GOT3 (cell line): ENCODE measurements around the gene TMEM9.
"Not testable (repeated sequence)": the region's sequence is repeated elsewhere in the genome, so short reads cannot be mapped to it uniquely, and the experiment has no call there.

Source experiments
- DNase-seq: peaks from one replicate; lab custom pipeline; 2025; ENCODE audit warnings: mixed read lengths; lab: John Stamatoyannopoulos, UW

Gene TMEM9

DNA sequence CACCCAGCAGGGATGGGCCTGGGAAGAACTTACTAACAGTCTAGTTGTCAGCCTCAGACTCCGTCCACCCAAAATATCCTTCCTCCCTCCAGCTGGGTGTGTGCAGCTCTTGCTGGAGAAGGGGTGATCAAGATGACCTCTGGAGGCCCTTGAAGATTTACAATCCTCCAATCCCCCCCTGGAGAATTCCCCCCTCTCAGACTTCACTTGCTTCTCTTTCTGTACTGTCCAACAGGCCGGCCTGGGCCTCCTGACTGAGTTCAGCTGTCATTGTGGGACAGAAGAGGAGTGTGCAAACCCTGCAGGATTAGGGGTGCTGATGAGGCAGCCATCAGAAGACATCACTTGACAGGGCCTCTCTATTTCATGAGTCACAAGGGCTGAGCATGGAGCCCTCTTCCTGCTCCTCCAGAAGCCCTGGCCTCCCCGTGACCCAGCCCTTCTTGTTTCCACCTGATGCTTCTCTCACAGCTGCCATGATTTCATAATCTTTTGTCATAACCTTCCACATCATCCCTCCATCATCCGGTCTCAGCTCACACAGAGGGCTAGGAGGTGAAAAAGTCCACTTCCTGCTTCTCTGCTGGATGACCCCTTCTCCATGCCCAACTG lies 18.8 kb upstream of the TMEM9 start:
- no peak for DNase-seq

DNA sequence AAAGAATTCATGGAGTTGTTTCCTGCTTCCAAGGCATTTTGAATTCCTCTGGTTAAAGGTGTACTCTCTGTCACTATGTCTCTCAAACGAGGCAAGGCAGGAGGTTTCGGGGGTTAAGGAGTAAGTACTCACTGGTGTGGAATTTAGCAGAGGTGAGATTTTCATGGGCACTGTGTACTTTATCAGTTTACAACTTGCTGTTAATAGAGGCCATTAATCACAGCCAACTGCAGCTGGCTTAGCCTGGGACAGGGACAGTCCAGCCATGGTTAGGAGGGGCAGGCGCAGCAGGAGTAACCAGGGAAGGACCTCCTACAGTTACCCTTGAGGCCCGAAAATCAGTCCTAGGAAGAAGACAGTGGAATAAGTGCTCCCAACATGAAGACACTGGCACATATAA lies 18.1 kb upstream of the TMEM9 start:
- no peak for DNase-seq

DNA sequence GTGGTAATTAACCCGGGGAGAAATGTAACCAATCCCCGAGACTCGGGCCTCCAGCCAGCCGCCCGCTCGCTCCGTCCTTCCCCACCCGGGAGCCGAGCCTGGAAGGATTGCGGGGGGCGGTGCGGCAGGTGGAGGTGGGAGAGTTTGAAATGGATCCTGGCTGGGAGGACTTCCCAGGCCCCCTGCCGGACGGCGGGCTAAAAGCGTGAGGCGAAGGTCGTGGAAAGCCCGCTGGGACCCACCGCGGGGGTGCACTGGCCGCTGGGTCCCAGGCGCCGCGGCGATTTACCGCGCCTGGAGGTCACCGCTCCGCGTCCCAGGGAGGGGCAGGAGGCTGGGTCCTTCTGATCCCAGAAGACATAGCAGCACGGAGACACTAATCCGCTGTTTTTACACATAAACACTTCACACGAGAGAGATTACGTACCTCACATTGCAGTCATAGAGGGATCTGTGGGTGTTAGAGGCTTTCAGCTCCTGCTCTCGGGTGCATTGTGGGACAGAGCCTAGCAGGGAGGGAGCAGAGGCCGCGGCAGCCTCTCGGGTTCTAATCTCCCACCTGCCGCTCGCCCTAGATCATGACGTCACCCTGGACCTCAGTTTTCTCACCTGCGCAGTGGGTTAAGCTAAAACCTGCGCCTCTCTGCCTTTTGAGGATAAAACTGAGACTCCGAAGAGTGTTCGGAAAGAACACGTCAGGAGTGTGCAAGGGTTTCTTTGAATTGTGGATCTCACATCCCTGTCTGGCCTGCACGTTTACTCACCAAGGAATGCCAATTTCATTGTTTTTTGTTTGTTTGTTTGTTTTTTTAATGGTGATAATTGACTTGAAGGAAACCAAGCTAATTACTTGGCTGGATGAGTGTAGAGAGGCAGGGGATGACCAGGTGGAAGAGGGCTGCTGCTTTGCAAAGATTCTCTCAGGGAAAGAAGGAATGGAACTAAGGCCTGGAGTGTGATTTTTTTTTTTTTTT lies 17.1 kb upstream of the TMEM9 start:
- DNase-seq = no peak

DNA sequence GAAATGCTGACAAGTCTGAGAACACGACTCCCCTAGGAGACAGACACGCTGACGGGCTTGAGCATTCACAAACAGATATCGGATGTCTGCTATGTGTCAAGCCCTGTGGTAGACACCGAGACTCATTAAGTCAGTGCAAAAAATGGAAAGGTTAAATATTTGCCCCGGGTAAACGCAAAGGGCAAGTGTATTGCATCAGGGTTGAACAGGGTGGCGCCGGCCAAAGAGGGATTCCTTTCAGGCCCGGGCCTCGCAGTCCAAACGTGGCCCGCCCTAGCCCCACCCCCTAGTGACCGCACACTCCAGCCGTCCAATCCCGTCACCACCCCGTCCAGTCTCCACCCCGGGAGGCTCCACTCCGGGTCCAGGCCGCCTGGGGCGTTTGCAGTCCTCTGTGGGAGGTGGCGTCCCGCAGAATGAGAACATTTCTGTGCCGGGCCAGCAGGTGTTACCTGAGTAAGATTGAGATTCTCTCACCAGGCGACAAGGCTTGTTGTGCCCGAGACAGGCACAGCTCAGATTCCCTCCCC lies 16.3 kb upstream of the TMEM9 start:
- DNase-seq = peak; percentile 98

DNA sequence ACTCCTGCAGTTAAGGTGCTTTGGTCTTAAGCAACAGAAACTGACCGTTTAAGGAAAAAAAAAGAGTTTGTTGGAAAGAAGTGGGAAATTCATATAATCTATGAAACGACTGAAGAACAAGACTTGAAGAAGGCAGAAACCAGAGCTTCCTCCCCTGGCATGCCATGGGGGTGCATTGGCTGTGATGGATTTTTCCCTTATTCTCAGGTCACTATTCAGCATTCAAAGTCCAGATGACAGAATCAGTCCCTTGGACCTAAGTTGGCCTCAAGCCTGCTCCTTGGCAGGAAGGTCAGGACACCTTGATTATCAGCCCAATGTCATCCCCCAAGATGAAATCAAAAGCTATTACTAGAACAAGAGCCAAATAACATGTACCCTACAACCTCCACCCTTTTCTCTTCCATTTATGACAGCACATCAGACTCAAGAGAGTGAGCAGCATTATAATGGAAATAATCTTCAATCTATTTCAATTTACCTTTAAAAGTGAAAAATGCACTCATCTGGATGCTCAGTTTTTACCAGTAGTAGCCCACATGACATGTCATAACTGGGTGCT lies 15.8 kb upstream of the TMEM9 start:
- no peak for DNase-seq

DNA sequence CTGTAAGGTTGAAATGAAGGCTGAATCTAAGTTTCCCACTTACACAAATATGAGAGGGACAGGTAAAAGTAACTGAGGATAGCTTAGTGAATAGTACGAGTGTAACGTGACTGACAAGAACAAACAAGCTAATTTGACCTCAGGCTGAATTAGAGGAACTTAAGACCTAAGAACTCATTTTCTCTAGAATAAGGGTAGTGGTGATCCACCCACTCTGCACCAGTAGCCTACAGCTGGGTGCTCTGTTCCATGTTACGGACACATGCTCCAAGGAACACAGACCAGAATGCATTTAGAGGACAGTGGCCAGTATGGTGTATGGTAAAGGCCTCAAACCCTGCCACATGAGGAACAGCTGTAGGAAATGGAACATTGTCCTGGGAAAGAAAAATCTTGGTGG lies 14.9 kb upstream of the TMEM9 start:
- DNase-seq = no peak

DNA sequence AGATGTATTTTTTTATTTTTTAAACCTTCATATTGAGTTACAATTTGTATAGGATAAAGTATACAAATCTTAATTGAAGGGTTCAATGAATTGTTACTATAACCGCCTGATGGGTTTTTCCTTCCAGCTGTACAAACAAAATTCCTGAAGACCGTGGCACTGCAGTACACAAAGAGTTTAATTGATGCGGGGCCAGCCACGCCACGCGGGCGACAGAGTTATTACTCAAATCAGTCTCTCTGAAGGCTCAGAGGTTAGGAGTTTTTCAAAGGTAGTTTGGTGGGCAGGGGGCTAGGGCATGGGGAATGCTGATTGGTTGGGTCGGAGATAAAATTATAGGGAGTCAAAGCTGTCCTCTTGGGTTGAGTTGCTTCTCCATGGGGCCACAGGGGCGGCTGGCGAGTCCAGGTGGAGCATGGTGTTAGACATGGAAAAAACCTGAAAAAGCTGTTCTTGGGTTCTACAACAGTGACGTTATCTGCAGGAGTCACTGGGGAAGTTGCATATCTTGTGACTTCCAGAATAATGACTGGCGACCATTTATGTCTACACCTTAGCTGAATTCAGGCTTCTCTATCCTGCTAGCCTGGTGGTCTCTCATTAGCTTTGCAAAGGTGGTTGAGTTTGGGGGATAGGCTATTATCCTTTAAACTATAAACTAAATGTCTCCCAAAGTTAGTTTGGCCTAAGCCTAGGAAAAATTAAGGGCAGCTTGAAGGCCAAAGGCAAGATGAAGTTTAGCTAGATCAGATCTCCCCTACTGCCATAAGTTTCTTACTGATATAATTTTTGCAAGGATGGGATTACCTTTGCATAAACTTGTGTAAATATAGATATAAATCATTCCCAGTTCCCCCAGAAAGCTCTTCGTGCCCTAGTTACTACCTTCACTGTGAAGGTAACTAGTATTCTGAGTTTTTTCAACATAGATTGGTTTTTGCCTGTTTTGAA lies 13.0 kb upstream of the TMEM9 start:
- no peak for DNase-seq

DNA sequence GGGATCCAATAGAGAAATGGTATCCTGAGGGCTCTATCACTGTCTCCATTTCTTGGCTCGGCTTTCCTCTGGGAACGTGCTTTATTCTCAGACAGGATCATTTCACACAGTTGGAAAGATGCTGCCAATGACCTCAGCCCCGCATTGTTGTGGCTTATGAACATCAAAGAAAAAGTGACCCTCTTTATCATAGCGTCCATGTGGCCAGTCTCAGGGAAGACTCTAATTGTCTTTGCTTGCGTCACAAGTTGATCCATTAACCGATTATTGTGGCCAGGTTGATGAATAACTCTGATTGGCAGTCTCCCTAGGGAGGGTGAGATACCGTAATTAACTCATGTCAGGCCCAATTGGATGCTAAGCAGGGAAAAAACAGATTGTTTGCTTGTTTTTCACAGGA lies 10.4 kb upstream of the TMEM9 start:
- DNase-seq = no peak

DNA sequence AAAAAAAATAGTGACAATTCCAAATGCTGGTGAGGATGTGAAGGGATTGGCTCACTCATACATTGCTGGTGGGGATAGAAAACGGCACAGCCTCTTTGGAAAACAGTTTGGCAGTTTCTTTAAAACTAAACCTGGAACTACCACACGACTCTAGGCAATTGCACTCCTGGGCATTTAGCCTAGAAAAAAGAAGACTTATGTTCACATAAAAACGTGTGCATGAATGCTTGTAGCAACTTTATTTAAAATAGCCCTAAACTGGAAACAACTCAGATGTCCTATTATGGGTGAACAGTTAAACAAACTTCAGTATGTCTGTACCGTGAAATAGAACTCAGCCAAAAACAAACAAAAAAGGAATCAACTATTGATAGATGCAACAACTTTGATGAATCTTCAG lies 9.4 kb upstream of the TMEM9 start:
- no peak for DNase-seq

DNA sequence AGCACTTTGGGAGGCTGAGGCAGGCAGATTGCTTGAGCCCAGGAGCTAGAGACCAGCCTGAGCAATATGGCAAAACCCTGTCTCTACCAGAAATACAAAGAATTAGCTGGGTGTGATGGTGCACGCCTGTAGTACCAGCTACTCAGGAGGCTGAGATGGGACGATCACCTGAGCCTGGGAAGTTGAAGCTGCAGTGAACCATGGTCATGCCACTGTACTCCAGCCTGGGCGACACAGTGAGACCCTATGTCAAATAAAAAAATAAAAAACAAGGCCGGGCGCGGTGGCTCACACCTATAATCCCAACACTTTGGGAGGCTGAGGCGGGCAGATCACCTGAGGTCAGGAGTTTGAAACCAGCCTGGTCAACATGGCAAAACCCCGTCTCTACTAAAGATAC lies 8.8 kb upstream of the TMEM9 start:
- not testable (repeated sequence) for DNase-seq

DNA sequence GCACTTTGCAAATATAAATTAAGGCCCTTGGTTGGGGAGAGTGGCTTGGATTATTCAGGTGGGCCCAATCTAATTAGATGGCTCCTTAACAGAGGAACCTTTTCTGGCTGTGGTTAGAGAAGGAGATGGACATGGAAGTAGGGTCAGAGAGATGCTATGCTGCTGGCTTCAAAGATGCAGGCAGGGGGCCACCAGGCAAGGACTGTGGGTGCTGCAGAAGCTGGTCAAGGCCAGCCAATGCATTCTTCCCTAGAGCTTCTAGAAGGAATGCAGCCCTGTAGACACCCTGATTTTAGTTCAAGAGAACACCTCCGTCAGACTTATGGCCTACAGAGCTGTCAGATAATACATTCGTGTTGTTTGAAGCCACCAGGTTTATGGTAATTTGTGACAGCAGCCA lies 3.7 kb upstream of the TMEM9 start:
- no peak for DNase-seq

DNA sequence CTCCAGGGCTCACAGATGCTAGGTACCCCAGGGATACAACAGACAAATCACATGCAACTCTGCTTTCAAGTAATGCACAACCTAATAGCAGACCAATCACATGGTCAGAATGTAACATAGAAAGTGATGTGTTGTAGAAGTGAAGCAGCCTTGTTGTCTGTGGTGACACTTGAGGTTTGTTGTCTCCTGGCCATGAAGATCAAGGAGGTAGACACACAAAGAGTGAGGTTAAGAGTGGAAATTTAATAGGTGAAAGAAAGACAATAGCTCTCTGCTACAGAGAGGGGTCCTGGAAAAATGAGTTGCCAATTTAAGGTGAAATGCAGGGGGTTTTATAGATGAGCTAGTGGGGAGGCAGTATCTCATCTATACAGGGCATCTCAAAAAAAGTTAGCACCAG lies 2.5 kb upstream of the TMEM9 start:
- no peak for DNase-seq

DNA sequence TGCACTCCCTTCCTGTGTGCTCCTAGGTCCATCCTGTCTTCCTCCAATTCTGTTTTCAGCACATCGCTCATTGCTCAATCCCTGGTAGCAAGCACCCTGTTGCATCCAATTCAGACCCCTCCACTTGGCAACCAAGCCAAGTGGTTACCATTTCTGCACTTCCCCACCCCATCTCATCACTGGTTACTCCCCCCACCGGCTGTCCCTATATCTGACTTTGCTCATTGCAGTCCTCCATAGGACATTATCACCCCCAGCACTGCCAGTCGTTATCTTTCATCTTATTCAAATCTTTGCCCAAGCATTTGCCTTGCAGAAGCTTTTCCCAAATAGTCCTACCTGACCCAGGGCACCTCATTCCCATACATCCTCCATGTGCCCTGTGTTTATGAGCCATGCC lies 2.1 kb upstream of the TMEM9 start:
- DNase-seq = no peak

DNA sequence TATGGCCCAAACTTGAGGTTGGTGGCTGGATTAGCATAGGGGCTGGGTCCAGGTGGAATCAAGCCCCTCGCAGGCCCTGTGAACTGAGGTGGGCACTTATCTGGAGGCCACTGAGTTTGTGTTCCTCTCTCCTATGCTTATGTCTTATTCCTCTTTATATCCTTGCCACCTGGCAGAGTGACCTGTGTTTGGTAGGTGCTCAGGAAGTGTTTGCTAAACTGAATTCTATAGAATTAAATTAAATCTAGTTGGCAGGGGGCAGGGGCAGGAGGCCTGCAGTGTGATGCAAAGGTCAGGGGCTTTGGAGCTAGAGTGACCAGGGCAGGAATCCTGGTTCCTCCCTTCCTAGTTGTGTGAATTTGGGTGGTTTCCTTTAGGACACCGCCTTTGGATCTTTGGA lies 1.1 kb upstream of the TMEM9 start:
- DNase-seq = no peak

DNA sequence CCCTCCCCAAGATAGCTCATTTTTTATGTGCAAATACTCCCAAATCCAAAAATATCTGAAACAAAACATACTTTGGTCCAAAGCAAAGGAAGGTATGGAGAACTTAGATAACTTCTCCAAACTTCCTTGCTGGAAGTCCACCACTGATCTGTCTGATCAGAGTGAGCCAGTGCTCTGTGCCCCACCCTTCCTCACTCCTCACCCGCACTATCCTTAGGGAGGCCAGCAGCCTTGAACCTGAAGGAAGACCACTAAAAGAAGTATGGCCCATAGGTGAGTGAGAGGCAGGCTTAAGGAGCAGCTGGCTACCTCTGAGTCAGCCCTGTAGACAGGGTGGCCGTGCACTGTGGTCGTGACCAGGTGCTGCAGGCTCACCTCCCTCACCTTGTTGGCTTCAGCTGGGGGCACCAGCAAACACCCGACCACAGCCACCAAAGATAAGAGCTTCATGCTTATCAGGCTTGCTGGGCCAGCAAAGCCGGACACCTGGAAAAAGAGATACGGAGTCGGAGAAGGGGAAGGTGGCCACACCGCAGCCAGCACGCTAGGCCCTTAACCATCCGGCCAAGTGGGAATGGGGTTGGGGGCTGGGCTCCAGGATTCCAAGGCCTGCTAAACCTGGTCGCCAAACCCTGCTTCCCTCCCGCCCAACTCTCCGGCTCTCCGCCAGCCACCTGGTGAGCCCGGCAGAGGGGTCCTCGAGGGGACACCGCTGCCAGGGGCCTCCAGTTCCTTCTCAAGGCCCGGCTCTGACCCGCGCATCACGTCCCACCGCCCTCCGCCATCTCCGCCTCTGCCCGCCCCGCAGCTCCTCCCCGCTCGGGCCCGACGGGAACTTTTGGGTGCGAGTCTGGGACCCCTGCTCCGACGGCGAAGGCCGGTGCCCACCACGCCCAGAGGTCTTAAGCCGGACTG lies 543 bp downstream of the TMEM9 start:
- peak; percentile 99 for DNase-seq

DNA sequence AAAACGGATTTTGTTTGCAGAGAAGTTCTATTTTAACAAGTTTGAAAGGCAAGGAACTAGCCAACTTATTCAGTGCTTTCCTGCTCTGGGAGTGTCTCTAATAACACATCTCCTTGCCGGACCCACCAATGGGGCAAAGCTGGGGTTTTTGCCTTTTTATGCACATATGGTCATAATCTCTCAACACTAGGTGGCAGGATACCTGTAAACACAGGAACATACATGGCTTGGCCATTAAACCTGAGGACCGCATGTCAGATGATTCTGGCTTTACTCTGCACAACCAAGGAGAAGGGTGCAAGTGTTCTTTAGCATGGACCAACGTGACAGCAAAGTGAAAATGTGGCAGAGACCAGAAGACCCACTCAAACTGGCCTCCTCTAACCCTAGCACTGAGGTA lies 4.9 kb downstream of the TMEM9 start:
- DNase-seq = no peak

DNA sequence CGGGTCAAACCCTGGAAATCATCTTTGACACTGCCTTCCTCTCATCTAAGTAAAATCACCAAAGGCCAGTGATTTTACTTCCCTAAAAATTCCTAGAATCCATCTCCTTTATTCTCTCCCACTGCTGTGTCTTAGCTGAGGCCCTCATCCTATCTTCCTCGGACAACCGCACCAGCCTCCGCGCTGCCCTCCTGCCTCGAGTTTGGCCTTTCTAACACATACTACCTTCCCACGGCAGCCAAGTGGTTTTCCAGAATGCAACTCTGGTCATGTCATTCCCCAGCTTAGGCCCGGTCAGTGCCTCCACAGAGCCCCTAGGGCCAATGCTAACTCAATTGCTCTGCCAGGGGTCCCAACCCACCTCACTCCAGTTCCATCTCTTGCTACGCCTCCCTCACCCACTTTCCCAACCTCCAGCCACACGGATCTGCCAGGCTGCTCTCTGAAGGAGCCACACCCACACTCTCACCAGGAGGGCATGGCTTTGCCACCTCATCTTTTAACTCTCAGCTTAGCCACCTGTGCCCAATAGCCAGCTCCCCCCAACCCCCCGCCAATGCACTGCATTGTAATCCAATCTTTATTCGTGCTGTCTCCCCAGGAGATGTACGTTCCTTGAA lies 6.8 kb downstream of the TMEM9 start:
- DNase-seq = no peak

DNA sequence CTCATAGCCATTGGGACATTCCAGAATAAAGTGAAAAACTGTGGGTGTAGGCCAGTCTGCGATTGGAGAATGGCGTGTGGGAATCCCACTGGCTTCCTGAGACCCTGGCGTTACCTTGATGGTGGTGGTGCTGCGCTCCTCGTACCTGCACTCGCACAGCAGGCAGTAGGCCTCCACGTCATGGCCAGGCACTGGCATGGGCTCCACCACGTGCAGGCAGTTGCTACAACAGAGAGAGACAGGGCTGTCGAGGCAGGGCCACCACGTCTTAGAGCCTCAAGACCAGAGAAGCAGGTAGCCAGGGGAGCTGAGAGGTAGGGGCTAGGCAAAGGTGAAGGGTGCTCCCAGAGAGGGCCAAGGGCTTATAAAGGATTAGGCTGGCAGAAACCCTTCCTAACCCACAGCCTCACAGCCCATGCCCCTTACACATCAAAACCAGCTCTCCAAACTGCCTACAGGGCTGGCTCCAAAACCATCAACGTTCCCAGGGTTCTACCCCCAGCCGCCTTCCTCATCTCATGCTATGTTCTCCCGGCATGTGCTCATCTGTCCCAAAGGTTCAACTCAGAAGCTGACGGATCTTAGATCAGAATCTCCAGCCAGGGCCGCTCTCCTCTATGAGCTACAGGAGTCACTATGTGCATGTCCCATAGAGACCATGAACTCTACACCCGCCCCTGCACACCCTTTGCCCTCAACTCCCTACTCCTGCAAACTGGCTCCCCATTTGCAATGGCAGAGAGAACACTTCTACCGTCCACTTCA lies 7.5 kb downstream of the TMEM9 start:
- no peak for DNase-seq

DNA sequence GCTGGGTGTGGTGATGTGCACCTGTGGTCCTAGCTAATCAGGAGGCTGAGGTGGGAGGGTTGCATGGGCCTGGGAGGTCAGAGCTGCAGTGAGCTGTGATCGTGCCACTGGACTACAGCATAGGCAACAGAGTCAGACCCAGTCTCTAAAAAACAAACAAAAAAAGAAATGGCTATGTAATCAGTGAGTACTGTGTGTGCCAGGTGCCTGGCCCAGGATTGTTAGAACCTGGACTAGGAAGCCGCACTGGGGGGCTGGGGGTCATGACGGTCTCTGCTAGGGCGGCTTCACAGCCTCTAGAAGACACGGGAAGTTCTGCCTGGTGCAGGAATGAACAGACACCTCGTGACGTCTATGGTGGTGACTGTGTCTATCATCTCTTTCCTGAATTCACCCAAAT lies 8.5 kb downstream of the TMEM9 start:
- DNase-seq = no peak

DNA sequence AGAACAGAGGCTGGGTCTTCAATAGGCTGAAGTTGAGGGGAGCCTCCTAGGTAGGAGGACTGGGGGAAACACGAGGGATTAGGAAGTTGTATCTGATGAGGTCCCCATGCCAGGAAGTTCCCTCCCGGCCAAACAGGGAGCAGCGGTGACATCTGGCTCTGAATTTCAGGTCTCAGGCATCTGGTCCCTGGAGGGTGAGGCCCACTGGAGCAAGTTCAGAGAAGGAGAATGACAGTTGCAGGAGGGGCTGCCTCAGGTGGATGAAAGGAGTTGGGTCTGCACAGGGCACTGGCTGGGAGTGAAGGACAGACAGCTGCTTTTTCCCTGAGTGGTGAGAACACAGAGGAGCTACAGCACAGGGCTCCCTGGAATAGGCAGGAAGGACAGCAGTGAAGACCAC lies 9.1 kb downstream of the TMEM9 start:
- no peak for DNase-seq
